Thoracic aorta (tissue), 2 donors: Measurements from ENCODE around the gene PPFIA3. TPM values are rescaled to one million over a fixed set of nuclear protein-coding genes. Genes with fewer than 3 reads are reported as not detected.
A peak's percentile ranks its signal among the peaks of the same experiment; 100 is the strongest.
"Not testable (repeated sequence)": the region's sequence is repeated elsewhere in the genome, so short reads cannot be mapped to it uniquely, and the experiment has no call there.

Source experiments
- ATAC-seq: fragments of 150-250 bp; one replicate; pipeline ENCODE4 v1.8.0; 2017; ENCODE audit warnings: low read depth; ENCODE audit not compliant: insufficient number of reproducible peaks, low FRiP score
- DNase-seq: peaks from one replicate; pipeline ENCODE4 v3.0.0-alpha.2; 2020; ENCODE audit warnings: low spot score
- H3K27ac ChIP-seq, 2 donors: fragments of 200-600 bp; sonication (generic); 1 replicate in 1 of 2; 2 replicates in 1 of 2; pipeline ENCODE4 v1.5.1; 2016; ENCODE audit warnings: mild to moderate bottlenecking in 2 of 2, moderate library complexity in 2 of 2
- H3K27me3 ChIP-seq: fragments of 200-600 bp; sonication (generic); replicated peaks from 2 replicates; pipeline ENCODE4 v1.6.0; 2016; ENCODE audit warnings: mild to moderate bottlenecking; ENCODE audit not compliant: insufficient read depth
- H3K36me3 ChIP-seq: fragments of 200-600 bp; sonication (generic); one replicate; pipeline ENCODE4 v1.5.1; 2016
- H3K4me1 ChIP-seq, 2 donors: fragments of 200-600 bp; sonication (generic); 1 replicate in 1 of 2; 2 replicates in 1 of 2; pipeline versions ENCODE4 v1.5.1 to v1.6.0; 2016; ENCODE audit warnings: low read depth in 2 of 2, mild to moderate bottlenecking in 1 of 2; ENCODE audit not compliant: control insufficient read depth in 1 of 2
- H3K4me3 ChIP-seq: fragments of 200-600 bp; sonication (generic); 2 replicates; pipeline ENCODE4 v1.5.1; 2016; ENCODE audit warnings: mild to moderate bottlenecking
- H3K9me3 ChIP-seq: fragments of 200-600 bp; sonication (generic); 2 replicates; pipeline ENCODE4 v1.5.1; 2016
- CTCF ChIP-seq: fragments of 200-600 bp; sonication (generic); IDR thresholded peaks from one replicate; pipeline ENCODE4 v1.5.1; 2019; ENCODE audit warnings: antibody characterized with exemption
- total RNA-seq, 2 donors: library from RNA; depleted of rRNA; stranded (reverse); fragments of >200 nt; gene quantifications; one replicate each; pipeline versions ENCODE4 v1.1.0 to v1.2.3, GENCODE V29; 2016

Gene PPFIA3
- total RNA-seq, 2 donors from 2014 or later: 2.7 to 5.0 TPM

DNA sequence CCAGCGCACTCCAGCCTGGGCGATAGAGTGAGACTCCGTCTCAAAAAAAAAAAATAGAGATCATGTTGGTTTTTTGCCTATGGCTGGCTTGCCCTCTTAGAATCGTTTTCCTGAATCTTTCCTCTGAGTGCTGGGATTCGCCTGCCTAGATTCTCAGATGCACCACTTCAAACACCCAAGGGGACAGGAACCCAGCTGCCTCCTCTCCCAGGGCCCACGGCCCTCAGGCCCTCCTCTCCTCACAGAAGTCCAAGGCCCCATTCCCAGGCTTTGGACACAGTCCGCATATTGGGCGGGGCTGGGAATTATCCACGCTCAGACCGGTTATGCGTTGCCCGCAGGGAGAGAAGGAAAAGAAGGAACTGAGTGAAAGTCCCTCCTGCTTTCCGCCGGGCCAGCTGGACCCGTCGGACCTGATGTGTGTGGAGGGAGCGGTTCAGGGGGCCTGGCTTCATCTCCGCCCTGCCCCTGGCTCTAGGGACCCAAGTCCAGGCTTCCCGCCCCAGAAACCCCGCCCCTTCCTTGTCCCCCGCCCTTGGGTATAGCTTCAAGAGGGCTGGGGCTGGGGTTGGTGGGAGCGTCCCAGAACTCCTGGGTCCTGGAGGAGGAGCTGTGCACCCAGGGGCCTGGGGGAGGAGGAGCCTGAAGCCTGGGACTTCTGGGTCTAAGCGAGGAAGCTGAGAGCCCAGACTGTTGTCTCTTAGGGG lies 5.8 kb downstream of the PPFIA3 start:
- DNase-seq: no peak
- H3K4me3 ChIP-seq: no peak overlapping the region
- no peak for ATAC-seq
- H3K36me3 ChIP-seq: no peaks in the 10 kb centered on the region
- no peaks in the 10 kb centered on the region for H3K27me3 ChIP-seq
- H3K4me1 ChIP-seq: peaks cover 6 to 15% of the 10 kb centered on the region in 2 donors
- H3K9me3 ChIP-seq: no peaks in the 10 kb centered on the region
- TF ChIP-seq CTCF: no peak
- no peak overlapping the region for H3K27ac ChIP-seq

- no peaks in the 10 kb centered on the region for H3K27me3 ChIP-seq
- no peak overlapping the region for H3K4me3 ChIP-seq
- H3K36me3 ChIP-seq: no peaks in the 10 kb centered on the region
- peaks cover 6 to 13% of the 10 kb centered on the region in 2 donors for H3K4me1 ChIP-seq
- no peak overlapping the region for H3K27ac ChIP-seq
- no peak for ATAC-seq
- no peak for TF ChIP-seq CTCF
- H3K9me3 ChIP-seq: no peaks in the 10 kb centered on the region
- no peak for DNase-seq
Measured at GRCh38 chr19:49126575-49126974, 7.2 kb downstream of the PPFIA3 start.

DNA sequence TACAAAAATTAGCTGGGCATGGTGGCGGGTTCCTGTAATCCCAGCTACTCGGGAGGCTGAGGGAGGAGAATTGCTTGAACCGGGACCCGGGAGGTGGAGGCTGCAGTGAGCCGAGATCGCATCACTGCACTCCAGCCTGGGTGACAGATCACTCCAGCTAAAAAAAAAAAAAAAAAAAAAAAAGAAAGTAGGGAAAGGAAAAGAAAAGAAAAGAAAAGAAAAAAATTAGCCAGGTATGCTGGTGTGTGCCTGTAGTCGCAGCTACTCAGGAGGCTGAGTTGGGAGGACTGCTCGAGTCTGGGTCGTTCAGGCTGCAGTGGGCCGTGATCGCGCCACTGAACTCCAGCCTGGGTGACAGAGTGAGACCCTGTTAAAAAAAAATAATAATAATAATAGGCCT lies 7.9 kb downstream of the PPFIA3 start:
- not testable (repeated sequence) for ATAC-seq, H3K9me3 ChIP-seq, H3K36me3 ChIP-seq, H3K27me3 ChIP-seq, DNase-seq
- Histone ChIP-seq H3K27ac (peak overlapping the region in 1 of 2 donors; percentile 13), H3K4me1 (peaks cover 6 to 13% of the 10 kb centered on the region in 2 donors), H3K4me3 (peak overlapping the region; percentile 60)

DNA sequence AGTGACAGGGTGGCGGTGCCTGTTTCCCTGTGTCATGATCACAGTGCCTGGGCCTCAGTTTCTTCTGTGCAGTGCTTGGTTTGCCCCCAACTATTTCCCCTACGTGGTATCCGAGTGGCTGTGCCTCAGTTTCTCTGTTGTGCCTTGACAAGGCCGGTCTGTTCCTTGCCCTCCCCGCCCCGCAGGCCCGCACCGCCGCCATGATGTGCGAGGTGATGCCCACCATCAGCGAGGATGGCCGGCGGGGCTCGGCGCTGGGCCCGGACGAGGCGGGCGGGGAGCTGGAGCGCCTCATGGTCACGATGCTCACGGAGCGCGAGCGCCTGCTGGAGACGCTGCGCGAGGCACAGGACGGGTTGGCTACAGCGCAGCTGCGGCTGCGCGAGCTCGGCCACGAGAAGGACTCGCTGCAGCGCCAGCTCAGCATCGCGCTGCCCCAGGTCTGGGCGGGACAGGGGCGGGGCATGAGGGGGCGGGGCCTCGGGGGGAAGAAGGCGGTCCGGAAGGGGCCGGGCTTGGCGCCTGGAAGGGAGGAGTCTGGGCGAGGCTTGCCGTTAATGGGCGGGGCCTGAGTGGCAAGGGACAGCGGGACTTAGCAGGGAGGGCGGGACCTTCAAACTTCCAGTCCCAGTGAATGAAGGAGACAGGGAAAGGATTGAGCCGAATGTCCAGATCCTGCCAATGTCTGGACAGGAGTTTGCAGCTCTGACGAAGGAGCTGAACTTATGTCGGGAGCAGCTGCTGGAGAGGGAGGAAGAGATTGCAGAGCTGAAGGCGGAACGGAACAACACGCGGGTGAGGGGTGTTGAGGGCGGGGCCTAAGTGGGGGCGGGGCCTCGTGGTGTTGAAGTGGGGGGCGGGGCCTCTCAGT lies 8.6 kb downstream of the PPFIA3 start:
- Histone ChIP-seq H3K4me3 (peak overlapping the region; percentile 60), H3K27ac (peak overlapping the region in 1 of 2 donors; percentile 13), H3K4me1 (peaks cover 6 to 13% of the 10 kb centered on the region in 2 donors), H3K36me3 (no peaks in the 10 kb centered on the region), H3K9me3 (no peaks in the 10 kb centered on the region), H3K27me3 (no peaks in the 10 kb centered on the region)
- DNase-seq (peak; percentile 83), ATAC-seq (peak; percentile 92)
- no peak for TF ChIP-seq CTCF

GRCh38 chr19:49128545-49129237 lies 9.3 kb downstream of the PPFIA3 start:
- TF ChIP-seq CTCF: no peak
- Histone ChIP-seq H3K4me1 (peaks cover 6 to 19% of the 10 kb centered on the region in 2 donors), H3K27me3 (no peaks in the 10 kb centered on the region), H3K27ac (no peak overlapping the region), H3K4me3 (peak overlapping the region; percentile 60), H3K9me3 (no peaks in the 10 kb centered on the region), H3K36me3 (no peaks in the 10 kb centered on the region)
- DNase-seq (no peak), ATAC-seq (no peak)
